HepG2 (cell line): ENCODE results near the gene BMP6. TPM values are rescaled to one million over a fixed set of nuclear protein-coding genes. Genes with fewer than 3 reads are reported as not detected.

Experiments used
- ATAC-seq: fragments of 200-7000 bp; cut with Tn5 transposase; 3 replicates; pipeline ENCODE4 v1.9.1; 2020; ENCODE audit warnings: mild to moderate bottlenecking, moderate library complexity
- BruUV-seq: library from RNA; stranded (reverse); fragments of 400-500 nt; replicated peaks from 2 replicates; lab custom pipeline; 2021; lab: Mats Ljungman, UMichigan
- CTCF ChIA-PET: fragments of 300-600 bp; formaldehyde crosslinking; extraction: SDS; loops from one replicate; lab custom pipeline; 2021; ENCODE audit warnings: low total read pairs, inconsistent platforms, low intra/inter-chr PET ratio; lab: Yijun Ruan, JAX
- POLR2A ChIA-PET: fragments of 350-600 bp; sonication (Branson Sonifier 250); formaldehyde crosslinking; loops from one replicate; lab custom pipeline; 2020; ENCODE audit warnings: antibody characterized with exemption, inconsistent platforms; lab: Yijun Ruan, JAX
- DNase-seq: peaks from one replicate; pipeline ENCODE4 v3.0.0-alpha.2; 2015; ENCODE audit warnings: low spot score
- FAIRE-seq: peaks from 3 replicates; lab custom pipeline; 2011; peaks lifted over from hg19 to GRCh38; lab: Jason Lieb, UNC
- H2AFZ ChIP-seq: one replicate; pipeline ENCODE4 v1.6.1; 2011; ENCODE audit warnings: low read length, inconsistent platforms
- H3K27ac ChIP-seq: fragments of 300-600 bp; 3 replicates; pipeline ENCODE4 v1.8.0; 2011; ENCODE audit warnings: mixed run types, mild to moderate bottlenecking, mixed read lengths, low read length, inconsistent platforms; ENCODE audit not compliant: insufficient read depth; ENCODE audit errors: extremely low read length
- H3K27me3 ChIP-seq, 2 experiments: fragments of 200-600 bp in 1 of 2; 2 replicates in 1 of 2; 3 replicates in 1 of 2; pipeline versions ENCODE4 v1.6.0 to v1.8.0; 2011; ENCODE audit warnings: low read length in 2 of 2, mild to moderate bottlenecking in 2 of 2, moderate library complexity in 2 of 2, inconsistent platforms in 1 of 2; ENCODE audit not compliant: insufficient read depth in 2 of 2, control insufficient read depth in 1 of 2
- H3K36me3 ChIP-seq, 2 experiments: fragments of 200-600 bp in 1 of 2; replicated peaks in 1 of 2; 2 replicates in 1 of 2; 3 replicates in 1 of 2; pipeline versions ENCODE4 v1.5.1 to v1.8.0; 2011; ENCODE audit warnings: low read length in 2 of 2, inconsistent platforms in 1 of 2; ENCODE audit not compliant: insufficient read depth in 2 of 2, control insufficient read depth in 1 of 2
- H3K4me1 ChIP-seq: 2 replicates; pipeline ENCODE4 v1.5.1; 2012; ENCODE audit warnings: low read length, inconsistent platforms; ENCODE audit not compliant: insufficient read depth
- H3K4me2 ChIP-seq: 2 replicates; pipeline ENCODE4 v1.6.0; 2011; ENCODE audit warnings: low read depth, low read length, inconsistent platforms
- H3K4me3 ChIP-seq, 3 experiments: fragments of 200-600 bp in 1 of 3; sonication (generic), shearing (Covaris generic) in 1 of 3; replicated peaks in 1 of 3; 2 replicates each; pipeline ENCODE4 v1.5.1; 2011 to 2016; ENCODE audit warnings: low read length in 3 of 3, inconsistent platforms in 2 of 3, low read depth in 2 of 3, mild to moderate bottlenecking in 2 of 3, control low read depth in 1 of 3, mixed read lengths in 1 of 3; ENCODE audit not compliant: insufficient read depth in 1 of 3
- H3K79me2 ChIP-seq: one replicate; pipeline ENCODE4 v1.6.1; 2011; ENCODE audit warnings: low read length, inconsistent platforms; ENCODE audit not compliant: insufficient read depth
- H3K9ac ChIP-seq: 2 replicates; pipeline ENCODE4 v1.6.0; 2011; ENCODE audit warnings: mild to moderate bottlenecking, low read depth, low read length, inconsistent platforms; ENCODE audit not compliant: insufficient read depth
- H3K9me3 ChIP-seq: 2 replicates; pipeline ENCODE4 v1.5.1; 2012; ENCODE audit warnings: mild to moderate bottlenecking, low read length
- H4K20me1 ChIP-seq: 2 replicates; pipeline ENCODE4 v1.6.0; 2011; ENCODE audit warnings: inconsistent platforms, mild to moderate bottlenecking, low read length, moderate library complexity; ENCODE audit not compliant: insufficient read depth
- ARNTL ChIP-seq: sonication (generic); formaldehyde crosslinking; IDR thresholded peaks from 2 replicates; pipeline ENCODE4 v1.4.0; 2020; ENCODE audit warnings: mild to moderate bottlenecking, missing genetic modification reagents
- CCAR2 ChIP-seq: fragments of 200-400 bp; formaldehyde crosslinking; optimal IDR thresholded peaks from 2 replicates; pipeline ENCODE3; 2018; ENCODE audit warnings: low read depth, mild to moderate bottlenecking, low read length, moderate library complexity
- JARID2 ChIP-seq: sonication (generic); formaldehyde crosslinking; IDR thresholded peaks from 2 replicates; pipeline ENCODE4 v1.8.1; 2023; ENCODE audit warnings: missing genetic modification reagents, inconsistent platforms; ENCODE audit not compliant: insufficient replicate concordance
- SIN3A ChIP-seq: IDR thresholded peaks from 2 replicates; pipeline ENCODE4 v1.6.1; 2011; ENCODE audit warnings: low read depth, mild to moderate bottlenecking, control low read depth, low read length, borderline replicate concordance
- SP5 ChIP-seq: IDR thresholded peaks from 2 replicates; pipeline ENCODE4 v1.6.1; 2016; ENCODE audit warnings: low read depth, borderline replicate concordance
- ZBTB7A ChIP-seq: sonication (generic); formaldehyde crosslinking; IDR thresholded peaks from 2 replicates; pipeline ENCODE4 v1.8.0; 2022; ENCODE audit warnings: mild to moderate bottlenecking, missing genetic modification reagents
- ZSCAN31 ChIP-seq: sonication (generic); formaldehyde crosslinking; IDR thresholded peaks from 2 replicates; pipeline ENCODE4 v1.5.0; 2020; ENCODE audit warnings: low read depth, mild to moderate bottlenecking, missing genetic modification reagents
- WGBS: methylation state at CpG from one replicate; pipeline ENCODE4 v1.1.6; 2017; ENCODE audit warnings: low lambda C conversion rate; 5-methylcytosine and 5-hydroxymethylcytosine counted together
- in situ Hi-C: cut with HindIII; loops from 2 replicates; pipeline ENCODE4 v1.10.0; 2017; ENCODE audit warnings: low pct_unique_long_range_greater_than_20kb; ENCODE audit not compliant: extremely low pct_ligation_motif_present
- intact Hi-C: fragments of 100-400 bp; cut with micrococcal nuclease; formaldehyde crosslinking; loops from one replicate; pipeline ENCODE4 v1.10.0; 2022; ENCODE audit not compliant: unreplicated experiment
- polyA plus RNA-seq, 8 experiments: library from polyadenylated mRNA; depleted of rRNA in 3 of 8; stranded (reverse) in 7 of 8; unstranded in 1 of 8; fragments of >200 nt; fragmentation: Illumina TruSeq in 4 of 8; extraction: Trizol in 4 of 8; gene quantifications; 2 replicates each; pipeline versions ENCODE4 v1.2.1 to v1.2.3, GENCODE V29; 2011 to 2016; ENCODE audit warnings: low read depth in 4 of 8, missing spikeins in 1 of 8, mixed read lengths in 1 of 8; ENCODE audit not compliant: insufficient read depth in 1 of 8
- total RNA-seq, 5 experiments: library from RNA; depleted of rRNA; stranded (reverse); fragments of >200 nt; fragmentation: Illumina TruSeq; extraction: Trizol; gene quantifications; 2 replicates each; pipeline ENCODE4 v1.2.3, GENCODE V29; 2016; ENCODE audit warnings: low read depth in 1 of 5
- TF ChIP-seq, protein P1 (sequence below): sonication (generic); formaldehyde crosslinking; IDR thresholded peaks from 2 replicates; pipeline ENCODE4 v1.4.0; 2020; ENCODE audit warnings: mild to moderate bottlenecking, missing genetic modification reagents
- TF ChIP-seq, protein P2 (sequence below): sonication (generic); formaldehyde crosslinking; IDR thresholded peaks from 2 replicates; pipeline ENCODE4 v1.4.0; 2020; ENCODE audit warnings: missing genetic modification reagents
- TF ChIP-seq, protein P3 (sequence below), 2 experiments: sonication (generic) in 1 of 2; formaldehyde crosslinking in 1 of 2; IDR thresholded peaks; 2 replicates each; pipeline versions ENCODE4 v1.6.1 to v1.9.0; 2014 to 2022; ENCODE audit warnings: antibody characterized with exemption in 1 of 2, borderline replicate concordance in 1 of 2, inconsistent platforms in 1 of 2, low read depth in 1 of 2, missing genetic modification reagents in 1 of 2

Gene BMP6
- total and polyA plus RNA-seq, 2 of the 13 experiments (the other 11 are each of a cell fraction or from before 2014, with no cell fraction given): 0.09 to 0.18 TPM

DNA sequence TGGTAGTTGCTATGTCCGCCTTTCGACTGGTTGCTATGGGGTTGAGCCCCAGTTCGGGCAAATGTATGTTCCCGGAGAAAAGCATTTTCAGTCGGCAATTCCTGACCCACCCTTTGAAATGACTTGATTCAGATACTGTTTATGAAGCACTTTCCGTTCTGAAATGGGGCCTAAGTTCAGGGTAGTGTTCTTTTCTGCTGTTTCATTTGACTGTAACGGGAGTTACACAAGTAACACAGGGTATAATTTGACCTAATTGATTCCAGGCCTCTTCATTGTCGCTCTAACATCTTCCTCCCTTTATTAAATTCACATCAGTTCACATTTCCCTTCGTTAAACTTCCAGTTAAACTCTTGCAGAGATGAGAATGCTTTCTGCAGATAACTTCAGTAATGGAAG lies 85.5 kb downstream of the BMP6 start:
- no peak for DNase-seq
- ChIA-PET CTCF (no interaction called here), POLR2A (no interaction called here)
- Histone ChIP-seq H3K36me3 (no peaks in the 10 kb centered on the region), H3K27ac (no peak overlapping the region), H3K9me3 (no peaks in the 10 kb centered on the region), H3K9ac (no peak overlapping the region), H2AFZ (no peak overlapping the region), H4K20me1 (no peaks in the 10 kb centered on the region), H3K4me3 (no peak overlapping the region), H3K27me3 (peaks cover 2 to 27% of the 10 kb centered on the region in 2 experiments; a peak in 4 of 5 replicates), H3K4me1 (no peaks in the 10 kb centered on the region), H3K4me2 (no peak overlapping the region), H3K79me2 (no peaks in the 10 kb centered on the region)
- in situ Hi-C loops: no loop called here
- 8% methylated on average over 9 of the region's 9 CpGs for WGBS
- BruUV-seq: no TSS peak
- no peak for FAIRE-seq
- intact Hi-C loops: no loop called here
- ATAC-seq: no peak
- no peak for TF ChIP-seq CCAR2
- TF ChIP-seq ARNTL (CRISPR knock-in tag): no peak
- TF ChIP-seq SIN3A: no peak
- TF ChIP-seq, protein P1, sequence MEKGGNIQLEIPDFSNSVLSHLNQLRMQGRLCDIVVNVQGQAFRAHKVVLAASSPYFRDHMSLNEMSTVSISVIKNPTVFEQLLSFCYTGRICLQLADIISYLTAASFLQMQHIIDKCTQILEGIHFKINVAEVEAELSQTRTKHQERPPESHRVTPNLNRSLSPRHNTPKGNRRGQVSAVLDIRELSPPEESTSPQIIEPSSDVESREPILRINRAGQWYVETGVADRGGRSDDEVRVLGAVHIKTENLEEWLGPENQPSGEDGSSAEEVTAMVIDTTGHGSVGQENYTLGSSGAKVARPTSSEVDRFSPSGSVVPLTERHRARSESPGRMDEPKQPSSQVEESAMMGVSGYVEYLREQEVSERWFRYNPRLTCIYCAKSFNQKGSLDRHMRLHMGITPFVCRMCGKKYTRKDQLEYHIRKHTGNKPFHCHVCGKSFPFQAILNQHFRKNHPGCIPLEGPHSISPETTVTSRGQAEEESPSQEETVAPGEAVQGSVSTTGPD (CRISPR knock-in tag): no peak
- TF ChIP-seq, protein P2, sequence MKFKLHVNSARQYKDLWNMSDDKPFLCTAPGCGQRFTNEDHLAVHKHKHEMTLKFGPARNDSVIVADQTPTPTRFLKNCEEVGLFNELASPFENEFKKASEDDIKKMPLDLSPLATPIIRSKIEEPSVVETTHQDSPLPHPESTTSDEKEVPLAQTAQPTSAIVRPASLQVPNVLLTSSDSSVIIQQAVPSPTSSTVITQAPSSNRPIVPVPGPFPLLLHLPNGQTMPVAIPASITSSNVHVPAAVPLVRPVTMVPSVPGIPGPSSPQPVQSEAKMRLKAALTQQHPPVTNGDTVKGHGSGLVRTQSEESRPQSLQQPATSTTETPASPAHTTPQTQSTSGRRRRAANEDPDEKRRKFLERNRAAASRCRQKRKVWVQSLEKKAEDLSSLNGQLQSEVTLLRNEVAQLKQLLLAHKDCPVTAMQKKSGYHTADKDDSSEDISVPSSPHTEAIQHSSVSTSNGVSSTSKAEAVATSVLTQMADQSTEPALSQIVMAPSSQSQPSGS (CRISPR knock-in tag): no peak
- TF ChIP-seq, protein P3, sequence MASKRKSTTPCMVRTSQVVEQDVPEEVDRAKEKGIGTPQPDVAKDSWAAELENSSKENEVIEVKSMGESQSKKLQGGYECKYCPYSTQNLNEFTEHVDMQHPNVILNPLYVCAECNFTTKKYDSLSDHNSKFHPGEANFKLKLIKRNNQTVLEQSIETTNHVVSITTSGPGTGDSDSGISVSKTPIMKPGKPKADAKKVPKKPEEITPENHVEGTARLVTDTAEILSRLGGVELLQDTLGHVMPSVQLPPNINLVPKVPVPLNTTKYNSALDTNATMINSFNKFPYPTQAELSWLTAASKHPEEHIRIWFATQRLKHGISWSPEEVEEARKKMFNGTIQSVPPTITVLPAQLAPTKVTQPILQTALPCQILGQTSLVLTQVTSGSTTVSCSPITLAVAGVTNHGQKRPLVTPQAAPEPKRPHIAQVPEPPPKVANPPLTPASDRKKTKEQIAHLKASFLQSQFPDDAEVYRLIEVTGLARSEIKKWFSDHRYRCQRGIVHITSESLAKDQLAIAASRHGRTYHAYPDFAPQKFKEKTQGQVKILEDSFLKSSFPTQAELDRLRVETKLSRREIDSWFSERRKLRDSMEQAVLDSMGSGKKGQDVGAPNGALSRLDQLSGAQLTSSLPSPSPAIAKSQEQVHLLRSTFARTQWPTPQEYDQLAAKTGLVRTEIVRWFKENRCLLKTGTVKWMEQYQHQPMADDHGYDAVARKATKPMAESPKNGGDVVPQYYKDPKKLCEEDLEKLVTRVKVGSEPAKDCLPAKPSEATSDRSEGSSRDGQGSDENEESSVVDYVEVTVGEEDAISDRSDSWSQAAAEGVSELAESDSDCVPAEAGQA (IDR thresholded peaks at IDR 0.05; ENCODE audit: low read depth): no peak
- TF ChIP-seq, protein P3 (CRISPR knock-in tag; IDR thresholded peaks at IDR 0.05; ENCODE audit: borderline replicate concordance): no peak
- no peak for TF ChIP-seq JARID2 (CRISPR knock-in tag)
- no peak for TF ChIP-seq SP5
- no peak for TF ChIP-seq ZBTB7A
- no peak for TF ChIP-seq ZSCAN31 (CRISPR knock-in tag)
